Measurements from ENCODE around the gene ATP5F1A. TPM values are rescaled to one million over a fixed set of nuclear protein-coding genes. Genes with fewer than 3 reads are reported as not detected.
A peak's percentile ranks its signal among the peaks of the same experiment; 100 is the strongest.
"Not testable (repeated sequence)": the region's sequence is repeated elsewhere in the genome, so short reads cannot be mapped to it uniquely, and the experiment has no call there.

Gene ATP5F1A
- total RNA-seq, 1 donor from 2014 or later, result 474 TPM

DNA sequence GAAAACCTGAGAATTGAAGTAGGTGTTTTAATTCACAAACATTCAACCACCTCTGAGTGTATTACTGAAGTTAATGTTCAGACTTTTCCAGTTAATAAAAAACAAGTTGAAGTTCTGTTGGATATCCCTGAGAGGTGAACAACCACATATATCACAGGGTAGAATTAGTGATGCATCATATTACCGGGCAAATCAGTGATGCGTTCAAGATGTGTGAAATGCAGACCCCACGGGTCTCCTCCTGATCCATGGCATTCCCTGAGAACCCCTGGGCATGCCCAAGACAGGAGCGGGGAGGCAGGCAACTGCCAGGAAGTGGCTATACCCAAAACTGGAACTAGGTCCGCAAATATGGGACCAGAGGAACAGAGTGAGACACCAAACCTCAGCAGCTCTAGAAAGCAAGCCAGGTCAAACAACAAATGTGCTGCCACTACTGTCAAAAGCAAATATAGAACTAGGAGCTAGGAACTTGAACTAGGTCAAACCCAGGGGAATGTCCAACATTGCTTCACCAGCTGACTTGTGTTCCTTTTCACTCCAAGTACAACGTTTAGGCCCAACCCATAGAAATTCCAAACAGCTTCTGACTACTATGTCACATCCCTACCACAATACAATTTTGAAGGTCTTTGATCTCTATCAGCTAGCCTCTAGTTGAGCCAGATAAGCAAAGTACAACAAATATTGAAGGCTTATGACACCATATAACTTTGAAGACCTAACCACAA, 46.2 kb downstream of the ATP5F1A start:
- no peak for TF ChIP-seq EZH2 (IDR thresholded peaks at IDR 0.05; ENCODE audit: insufficient read depth, low read length)
- TF ChIP-seq, protein P1, sequence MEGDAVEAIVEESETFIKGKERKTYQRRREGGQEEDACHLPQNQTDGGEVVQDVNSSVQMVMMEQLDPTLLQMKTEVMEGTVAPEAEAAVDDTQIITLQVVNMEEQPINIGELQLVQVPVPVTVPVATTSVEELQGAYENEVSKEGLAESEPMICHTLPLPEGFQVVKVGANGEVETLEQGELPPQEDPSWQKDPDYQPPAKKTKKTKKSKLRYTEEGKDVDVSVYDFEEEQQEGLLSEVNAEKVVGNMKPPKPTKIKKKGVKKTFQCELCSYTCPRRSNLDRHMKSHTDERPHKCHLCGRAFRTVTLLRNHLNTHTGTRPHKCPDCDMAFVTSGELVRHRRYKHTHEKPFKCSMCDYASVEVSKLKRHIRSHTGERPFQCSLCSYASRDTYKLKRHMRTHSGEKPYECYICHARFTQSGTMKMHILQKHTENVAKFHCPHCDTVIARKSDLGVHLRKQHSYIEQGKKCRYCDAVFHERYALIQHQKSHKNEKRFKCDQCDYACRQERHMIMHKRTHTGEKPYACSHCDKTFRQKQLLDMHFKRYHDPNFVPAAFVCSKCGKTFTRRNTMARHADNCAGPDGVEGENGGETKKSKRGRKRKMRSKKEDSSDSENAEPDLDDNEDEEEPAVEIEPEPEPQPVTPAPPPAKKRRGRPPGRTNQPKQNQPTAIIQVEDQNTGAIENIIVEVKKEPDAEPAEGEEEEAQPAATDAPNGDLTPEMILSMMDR (IDR thresholded peaks at IDR 0.05; ENCODE audit: insufficient read depth, low read depth, low read length), result no peak
- Histone ChIP-seq H3K4me2 (ENCODE audit: low read length) (peak overlapping the region; percentile 34), H3K9ac (ENCODE audit: low read length) (peak overlapping the region; percentile 25), H3K27me3 (ENCODE audit: insufficient read depth, low read length) (no peaks in the 10 kb centered on the region), H3K4me1 (ENCODE audit: insufficient read depth, low read length) (peaks cover 6% of the 10 kb centered on the region), H2AFZ (ENCODE audit: low read depth, low read length) (no peak overlapping the region), H3K4me3 (ENCODE audit: insufficient read depth, low read depth, low read length) (no peak overlapping the region), H3K36me3 (ENCODE audit: insufficient read depth, low read length) (no peaks in the 10 kb centered on the region), H3K79me2 (ENCODE audit: insufficient read depth, low read length) (no peaks in the 10 kb centered on the region), H3K27ac (ENCODE audit: low read depth, low read length) (peak overlapping the region; percentile 34), H3K9me3 (ENCODE audit: insufficient read depth, low read depth, low read length) (no peaks in the 10 kb centered on the region), H4K20me1 (ENCODE audit: insufficient read depth, low read length) (peaks cover 6% of the 10 kb centered on the region)
- no peak overlapping the region for H3K4me3 Mint-ChIP-seq (ENCODE audit: unreplicated experiment)
- H3K4me1 Mint-ChIP-seq (ENCODE audit: low read depth, unreplicated experiment), result peaks cover 12% of the 10 kb centered on the region
- no peaks in the 10 kb centered on the region for H3K9me3 Mint-ChIP-seq (ENCODE audit: unreplicated experiment)
- peaks cover 1% of the 10 kb centered on the region for H3K36me3 Mint-ChIP-seq (ENCODE audit: low read depth, unreplicated experiment)
- no peak overlapping the region for H3K27ac Mint-ChIP-seq (ENCODE audit: unreplicated experiment)
- FAIRE-seq (peak; percentile 71), DNase-seq (ENCODE audit: low read depth) (peak; percentile 82)
- H3K27me3 Mint-ChIP-seq (ENCODE audit: low read depth, unreplicated experiment), result peaks cover 3% of the 10 kb centered on the region

- Mint-ChIP-seq H3K9me3 (ENCODE audit: unreplicated experiment) (no peaks in the 10 kb centered on the region), H3K36me3 (ENCODE audit: low read depth, unreplicated experiment) (peaks cover 1% of the 10 kb centered on the region), H3K27ac (ENCODE audit: unreplicated experiment) (no peak overlapping the region), H3K4me1 (ENCODE audit: low read depth, unreplicated experiment) (peaks cover 12% of the 10 kb centered on the region), H3K27me3 (ENCODE audit: low read depth, unreplicated experiment) (no peaks in the 10 kb centered on the region), H3K4me3 (ENCODE audit: unreplicated experiment) (no peak overlapping the region)
- Histone ChIP-seq H3K27me3 (ENCODE audit: insufficient read depth, low read length) (no peaks in the 10 kb centered on the region), H4K20me1 (ENCODE audit: insufficient read depth, low read length) (peaks cover 4% of the 10 kb centered on the region), H3K4me1 (ENCODE audit: insufficient read depth, low read length) (peaks cover 6% of the 10 kb centered on the region), H3K79me2 (ENCODE audit: insufficient read depth, low read length) (no peaks in the 10 kb centered on the region), H3K4me2 (ENCODE audit: low read length) (no peak overlapping the region), H3K36me3 (ENCODE audit: insufficient read depth, low read length) (no peaks in the 10 kb centered on the region), H3K9me3 (ENCODE audit: insufficient read depth, low read depth, low read length) (no peaks in the 10 kb centered on the region), H2AFZ (ENCODE audit: low read depth, low read length) (no peak overlapping the region), H3K27ac (ENCODE audit: low read depth, low read length) (no peak overlapping the region), H3K4me3 (ENCODE audit: insufficient read depth, low read depth, low read length) (no peak overlapping the region), H3K9ac (ENCODE audit: low read length) (no peak overlapping the region)
- DNase-seq (ENCODE audit: low read depth), result no peak
- TF ChIP-seq, protein P1 (IDR thresholded peaks at IDR 0.05; ENCODE audit: insufficient read depth, low read depth, low read length), result no peak
- TF ChIP-seq EZH2 (IDR thresholded peaks at IDR 0.05; ENCODE audit: insufficient read depth, low read length), result no peak
- no peak for FAIRE-seq
Measured at GRCh38 chr18:46050268-46050667, 47.8 kb downstream of the ATP5F1A start.

GRCh38 chr18:46048641-46049040, 49.5 kb downstream of the ATP5F1A start:
- no peak overlapping the region for H3K9ac ChIP-seq (ENCODE audit: low read length)
- Mint-ChIP-seq H3K27me3 (ENCODE audit: low read depth, unreplicated experiment) (no peaks in the 10 kb centered on the region), H3K9me3 (ENCODE audit: unreplicated experiment) (no peaks in the 10 kb centered on the region), H3K4me1 (ENCODE audit: low read depth, unreplicated experiment) (peaks cover 12% of the 10 kb centered on the region), H3K36me3 (ENCODE audit: low read depth, unreplicated experiment) (no peaks in the 10 kb centered on the region), H3K4me3 (ENCODE audit: unreplicated experiment) (no peak overlapping the region), H3K27ac (ENCODE audit: unreplicated experiment) (no peak overlapping the region)
- H3K9me3 ChIP-seq (ENCODE audit: insufficient read depth, low read depth, low read length), result no peaks in the 10 kb centered on the region
- H4K20me1 ChIP-seq (ENCODE audit: insufficient read depth, low read length), result no peaks in the 10 kb centered on the region
- no peaks in the 10 kb centered on the region for H3K27me3 ChIP-seq (ENCODE audit: insufficient read depth, low read length)
- no peaks in the 10 kb centered on the region for H3K79me2 ChIP-seq (ENCODE audit: insufficient read depth, low read length)
- no peak overlapping the region for H3K4me3 ChIP-seq (ENCODE audit: insufficient read depth, low read depth, low read length)
- H3K27ac ChIP-seq (ENCODE audit: low read depth, low read length), result no peak overlapping the region
- no peak overlapping the region for H3K4me2 ChIP-seq (ENCODE audit: low read length)
- FAIRE-seq (no peak), DNase-seq (ENCODE audit: low read depth) (no peak)
- no peaks in the 10 kb centered on the region for H3K36me3 ChIP-seq (ENCODE audit: insufficient read depth, low read length)
- H3K4me1 ChIP-seq (ENCODE audit: insufficient read depth, low read length), result peaks cover 6% of the 10 kb centered on the region
- TF ChIP-seq EZH2 (IDR thresholded peaks at IDR 0.05; ENCODE audit: insufficient read depth, low read length), result no peak
- TF ChIP-seq, protein P1 (IDR thresholded peaks at IDR 0.05; ENCODE audit: insufficient read depth, low read depth, low read length), result no peak
- H2AFZ ChIP-seq (ENCODE audit: low read depth, low read length), result no peak overlapping the region

- not testable (repeated sequence) for H3K36me3 Mint-ChIP-seq (ENCODE audit: low read depth, unreplicated experiment); H3K9ac ChIP-seq (ENCODE audit: low read length); H3K9me3 Mint-ChIP-seq (ENCODE audit: unreplicated experiment); H3K4me3 Mint-ChIP-seq (ENCODE audit: unreplicated experiment); H3K4me1 ChIP-seq (ENCODE audit: insufficient read depth, low read length); H3K36me3 ChIP-seq (ENCODE audit: insufficient read depth, low read length); FAIRE-seq; H3K27me3 Mint-ChIP-seq (ENCODE audit: low read depth, unreplicated experiment); H3K79me2 ChIP-seq (ENCODE audit: insufficient read depth, low read length); H3K4me3 ChIP-seq (ENCODE audit: insufficient read depth, low read depth, low read length); H3K27ac ChIP-seq (ENCODE audit: low read depth, low read length); DNase-seq (ENCODE audit: low read depth); H3K9me3 ChIP-seq (ENCODE audit: insufficient read depth, low read depth, low read length); H4K20me1 ChIP-seq (ENCODE audit: insufficient read depth, low read length); H3K4me2 ChIP-seq (ENCODE audit: low read length); H3K27me3 ChIP-seq (ENCODE audit: insufficient read depth, low read length); H3K27ac Mint-ChIP-seq (ENCODE audit: unreplicated experiment); H2AFZ ChIP-seq (ENCODE audit: low read depth, low read length)
- peaks cover 16% of the 10 kb centered on the region for H3K4me1 Mint-ChIP-seq (ENCODE audit: low read depth, unreplicated experiment)
Measured at GRCh38 chr18:46047369-46047768, 50.7 kb downstream of the ATP5F1A start.
